Gastroesophageal sphincter (tissue), 3 donors: ENCODE data around the gene KLF15.

Source experiments
- EP300 ChIP-seq: sonication (generic); formaldehyde crosslinking; IDR thresholded peaks from one replicate; pipeline ENCODE4 v1.6.1; 2017; ENCODE audit warnings: antibody characterized with exemption, mild to moderate bottlenecking
- POLR2A ChIP-seq, 2 donors: fragments of 450-650 bp; IDR thresholded peaks; one replicate each; pipeline ENCODE4 v1.6.1; 2017; ENCODE audit warnings: antibody characterized with exemption in 2 of 2, mild to moderate bottlenecking in 2 of 2, moderate library complexity in 1 of 2
- TF ChIP-seq, protein P1 (sequence below), 4 experiments: fragments of 200-600 bp in 2 of 4; fragments of 450-650 bp in 2 of 4; sonication (generic) in 1 of 4; IDR thresholded peaks; one replicate each; pipeline ENCODE4 v1.5.1; 2017 to 2019; ENCODE audit warnings: antibody characterized with exemption in 4 of 4, mild to moderate bottlenecking in 2 of 4, moderate library complexity in 2 of 4

DNA sequence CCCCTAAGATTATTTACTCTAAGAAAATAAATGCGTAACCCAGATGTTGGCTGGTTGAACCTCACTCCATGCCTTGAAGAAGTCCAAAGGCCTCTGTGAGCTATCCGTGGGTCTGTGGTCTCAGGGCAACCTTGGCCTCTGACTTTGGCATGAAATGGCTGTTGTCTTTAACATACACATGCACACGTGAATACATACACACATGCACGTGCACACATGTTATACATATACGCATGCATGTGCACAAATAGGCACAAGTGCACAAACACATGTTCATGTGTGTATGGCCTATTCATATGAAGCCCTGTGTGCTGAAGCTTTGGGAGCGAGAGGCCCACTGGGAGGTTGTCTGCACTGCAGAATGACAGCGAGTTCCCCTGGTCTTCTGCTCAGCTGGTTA lies 50.8 kb downstream of the KLF15 start:
- TF ChIP-seq, protein P1, sequence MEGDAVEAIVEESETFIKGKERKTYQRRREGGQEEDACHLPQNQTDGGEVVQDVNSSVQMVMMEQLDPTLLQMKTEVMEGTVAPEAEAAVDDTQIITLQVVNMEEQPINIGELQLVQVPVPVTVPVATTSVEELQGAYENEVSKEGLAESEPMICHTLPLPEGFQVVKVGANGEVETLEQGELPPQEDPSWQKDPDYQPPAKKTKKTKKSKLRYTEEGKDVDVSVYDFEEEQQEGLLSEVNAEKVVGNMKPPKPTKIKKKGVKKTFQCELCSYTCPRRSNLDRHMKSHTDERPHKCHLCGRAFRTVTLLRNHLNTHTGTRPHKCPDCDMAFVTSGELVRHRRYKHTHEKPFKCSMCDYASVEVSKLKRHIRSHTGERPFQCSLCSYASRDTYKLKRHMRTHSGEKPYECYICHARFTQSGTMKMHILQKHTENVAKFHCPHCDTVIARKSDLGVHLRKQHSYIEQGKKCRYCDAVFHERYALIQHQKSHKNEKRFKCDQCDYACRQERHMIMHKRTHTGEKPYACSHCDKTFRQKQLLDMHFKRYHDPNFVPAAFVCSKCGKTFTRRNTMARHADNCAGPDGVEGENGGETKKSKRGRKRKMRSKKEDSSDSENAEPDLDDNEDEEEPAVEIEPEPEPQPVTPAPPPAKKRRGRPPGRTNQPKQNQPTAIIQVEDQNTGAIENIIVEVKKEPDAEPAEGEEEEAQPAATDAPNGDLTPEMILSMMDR (IDR thresholded peaks at IDR 0.05), result no peak
- TF ChIP-seq POLR2A (IDR thresholded peaks at IDR 0.05) (no peak), EP300 (no peak)
